Fibroblast of lung (primary cell): Measurements from ENCODE around the gene GYPC.

Experiments
- CTCF ChIP-seq, 2 donors: IDR thresholded peaks in 1 of 2; conservative IDR thresholded peaks in 1 of 2; 1 replicate in 1 of 2; 2 replicates in 1 of 2; pipeline ENCODE4 v1.5.1; 2011 to 2012; ENCODE audit warnings: low read length in 2 of 2, control low read depth in 1 of 2, inconsistent platforms in 1 of 2, low read depth in 1 of 2, mild to moderate bottlenecking in 1 of 2
- EZH2 ChIP-seq: IDR thresholded peaks from 2 replicates; pipeline ENCODE4 v1.5.1; 2012; ENCODE audit warnings: low read length, control low read depth, mild to moderate bottlenecking; ENCODE audit errors: missing control alignments

- TF ChIP-seq CTCF (conservative IDR thresholded peaks at IDR 0.05 in 1 of 2, IDR thresholded peaks at IDR 0.05 in 1 of 2; ENCODE audit: low read depth in 1 of 2, low read length in 2 of 2), result no peak
- TF ChIP-seq EZH2, result no peak
Measured at GRCh38 chr2:126664234-126664633, 8.3 kb downstream of the GYPC start.
